GM18505 (cell line): ENCODE data around the gene PDZD7.

Source experiments
- ATAC-seq: cut with Tn5 transposase; IDR thresholded peaks from one replicate; pipeline ENCODE4 v1.9.1; 2021; ENCODE audit not compliant: unreplicated experiment
- POLR2A ChIP-seq: IDR thresholded peaks from 4 replicates; pipeline ENCODE4 v1.6.1; 2011; ENCODE audit warnings: borderline replicate concordance; ENCODE audit not compliant: insufficient read depth, insufficient read length; ENCODE audit errors: extremely low read depth

The PDZD7 gene

GRCh38 chr10:100968062-100968736 lies 62.7 kb downstream of the PDZD7 start:
- no peak for ATAC-seq
- TF ChIP-seq POLR2A, result no peak

GRCh38 chr10:100967332-100967731 lies 63.6 kb downstream of the PDZD7 start:
- no peak for ATAC-seq
- TF ChIP-seq POLR2A, result no peak

- TF ChIP-seq POLR2A, result no peak
Observed at GRCh38 chr10:100966887-100967286, 64.0 kb downstream of the PDZD7 start.

GRCh38 chr10:100965820-100966219 lies 65.1 kb downstream of the PDZD7 start:
- ATAC-seq, result no peak
- TF ChIP-seq POLR2A, result no peak

More at GRCh38 chr10:100966887-100967286, 64.0 kb downstream of the PDZD7 start:
- no peak for ATAC-seq

- no peak for TF ChIP-seq POLR2A
- ATAC-seq, result no peak
Observed at GRCh38 chr10:100963826-100964225, 67.1 kb downstream of the PDZD7 start.

- no peak for ATAC-seq
Observed at GRCh38 chr10:100962351-100963080, 68.4 kb downstream of the PDZD7 start.

GRCh38 chr10:100960251-100960650 lies 70.7 kb downstream of the PDZD7 start:
- no peak for ATAC-seq
- no peak for TF ChIP-seq POLR2A

More at GRCh38 chr10:100962351-100963080, 68.4 kb downstream of the PDZD7 start:
- TF ChIP-seq POLR2A, result no peak
